Measurements from ENCODE around the gene FLCN.
"Not testable (repeated sequence)": the region's sequence is repeated elsewhere in the genome, so short reads cannot be mapped to it uniquely, and the experiment has no call there.

The FLCN gene

GRCh38 chr17:17237026-17237799 is at the start of gene FLCN:
FLCN (minus strand) TSS chr17:17237168; CDS start chr17:17228137, 9,031 bp downstream.
- DNase-seq (ENCODE audit: low read depth) = peak; percentile 54

DNA sequence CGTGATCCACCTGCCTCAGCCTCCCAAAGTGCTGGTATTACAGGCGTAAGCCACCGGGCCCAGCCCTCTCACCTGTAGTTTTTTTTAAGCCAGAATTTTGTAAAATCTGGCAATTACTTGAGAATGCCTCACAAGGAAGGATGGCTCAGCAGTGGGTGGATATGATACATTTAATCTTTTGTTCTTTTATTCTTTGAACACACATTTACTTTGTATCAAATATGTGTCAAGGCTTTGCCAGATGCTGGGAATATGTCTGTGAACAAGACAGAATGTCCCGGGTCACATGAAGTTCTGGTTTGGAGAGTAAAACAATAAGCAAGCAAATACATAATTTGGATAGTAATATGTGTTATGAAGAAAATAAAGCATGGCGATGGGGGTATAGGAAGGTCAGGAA is 49.0 kb upstream of the FLCN start:
- no peak for DNase-seq (ENCODE audit: low read depth)

GRCh38 chr17:17280613-17281549 is 43.9 kb upstream of the FLCN start, which contains the start of gene COPS3:
COPS3 (minus strand) TSS chr17:17281246; CDS start chr17:17281186, 60 bp downstream.
- peak; percentile 91 for DNase-seq (ENCODE audit: low read depth)

GRCh38 chr17:17279316-17279715 is 42.3 kb upstream of the FLCN start:
- DNase-seq (ENCODE audit: low read depth) = no peak

GRCh38 chr17:17277431-17277830 is 40.5 kb upstream of the FLCN start:
- DNase-seq (ENCODE audit: low read depth) = not testable (repeated sequence)

GRCh38 chr17:17275971-17276370 is 39.0 kb upstream of the FLCN start:
- DNase-seq (ENCODE audit: low read depth) = no peak

GRCh38 chr17:17269926-17270773 is 33.2 kb upstream of the FLCN start:
- DNase-seq (ENCODE audit: low read depth) = no peak

DNA sequence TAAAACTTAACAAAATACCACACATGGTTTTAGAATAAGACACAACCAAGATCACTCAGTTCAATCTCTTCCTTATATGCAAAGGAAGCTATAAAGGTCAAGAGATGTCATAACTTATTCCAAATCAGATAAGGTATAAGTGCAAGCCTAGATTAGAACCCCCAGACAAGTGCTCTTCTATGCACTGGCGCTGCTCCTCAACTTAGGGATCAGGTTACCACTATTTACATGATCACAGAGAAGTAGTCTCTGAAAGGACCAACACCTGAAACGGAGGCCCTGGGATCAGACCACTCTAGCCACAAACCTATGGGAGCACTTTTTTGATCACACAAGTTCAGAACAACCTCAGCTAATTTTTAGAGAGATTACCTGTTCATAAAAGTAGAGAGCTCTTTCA is 27.5 kb upstream of the FLCN start:
- DNase-seq (ENCODE audit: low read depth) = no peak

- DNase-seq (ENCODE audit: low read depth) = no peak
Measured at GRCh38 chr17:17258998-17259397, 22.0 kb upstream of the FLCN start.

- DNase-seq (ENCODE audit: low read depth) = no peak
Measured at GRCh38 chr17:17258011-17258410, 21.0 kb upstream of the FLCN start.

- no peak for DNase-seq (ENCODE audit: low read depth)
Measured at GRCh38 chr17:17256316-17256715, 19.3 kb upstream of the FLCN start.

- not testable (repeated sequence) for DNase-seq (ENCODE audit: low read depth)
Measured at GRCh38 chr17:17255689-17256088, 18.7 kb upstream of the FLCN start.

DNA sequence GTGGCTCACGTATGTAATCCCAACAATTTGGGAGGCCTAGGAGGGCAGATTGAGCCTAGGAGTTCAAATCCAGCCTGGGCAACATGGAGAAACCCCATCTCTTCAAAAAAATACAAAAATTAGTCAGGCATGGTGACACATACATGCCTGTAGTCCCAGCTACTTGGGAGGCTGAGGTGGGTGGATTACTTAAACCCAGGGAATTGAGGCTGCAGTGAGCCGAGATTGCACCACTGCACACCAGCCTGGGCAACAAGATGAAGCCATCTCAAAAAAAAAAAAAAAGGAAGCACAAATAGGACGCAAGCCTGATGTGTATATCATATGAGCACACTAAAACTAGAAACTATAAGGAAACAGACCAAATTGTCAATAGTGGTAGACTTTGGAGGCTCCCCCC is 17.1 kb upstream of the FLCN start:
- no peak for DNase-seq (ENCODE audit: low read depth)

- no peak for DNase-seq (ENCODE audit: low read depth)
Measured at GRCh38 chr17:17253406-17253805, 16.4 kb upstream of the FLCN start.

DNA sequence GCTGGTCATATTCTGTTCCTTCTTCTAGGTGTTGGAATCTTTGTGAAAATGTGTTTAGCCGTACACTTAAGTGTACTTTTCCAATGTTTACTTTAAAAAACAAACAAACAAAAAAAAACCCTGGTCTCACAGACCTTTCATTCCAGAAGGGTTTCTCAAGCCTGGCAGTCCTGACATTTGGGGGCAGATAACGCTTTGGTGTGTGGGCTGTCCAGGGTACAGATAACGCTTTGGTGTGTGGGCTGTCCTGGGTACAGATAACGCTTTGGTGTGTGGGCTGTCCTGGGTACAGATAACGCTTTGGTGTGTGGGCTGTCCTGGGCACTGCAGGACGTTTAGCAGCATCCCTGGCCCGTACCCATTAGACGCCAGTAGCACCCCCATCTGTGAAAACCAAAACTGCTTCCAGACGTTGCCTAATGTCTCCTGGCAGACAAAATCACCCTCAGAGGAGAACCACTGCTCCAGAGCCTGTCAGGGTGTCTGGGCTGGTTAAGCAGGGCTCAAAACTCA is 15.2 kb upstream of the FLCN start:
- DNase-seq (ENCODE audit: low read depth) = no peak

DNA sequence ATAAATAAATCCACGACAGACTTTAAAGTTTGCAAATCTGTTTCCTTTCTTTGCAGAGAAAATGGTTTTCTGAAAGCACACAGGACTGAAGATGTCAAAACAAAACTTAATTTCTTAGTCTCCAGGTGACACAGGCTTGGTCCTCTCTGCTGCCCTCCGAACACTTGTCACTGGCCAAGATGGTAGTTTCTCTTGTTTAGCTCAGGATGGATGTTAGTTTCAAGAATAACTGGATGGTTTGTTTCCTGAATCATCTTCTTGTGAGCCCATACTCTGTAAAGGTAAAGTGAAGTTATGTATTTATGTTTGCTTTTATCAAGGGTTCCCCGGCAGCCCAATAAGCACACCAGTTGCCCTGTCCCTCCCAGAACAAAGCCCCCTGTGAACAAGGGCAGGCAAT is 9.9 kb upstream of the FLCN start:
- DNase-seq (ENCODE audit: low read depth) = no peak

DNA sequence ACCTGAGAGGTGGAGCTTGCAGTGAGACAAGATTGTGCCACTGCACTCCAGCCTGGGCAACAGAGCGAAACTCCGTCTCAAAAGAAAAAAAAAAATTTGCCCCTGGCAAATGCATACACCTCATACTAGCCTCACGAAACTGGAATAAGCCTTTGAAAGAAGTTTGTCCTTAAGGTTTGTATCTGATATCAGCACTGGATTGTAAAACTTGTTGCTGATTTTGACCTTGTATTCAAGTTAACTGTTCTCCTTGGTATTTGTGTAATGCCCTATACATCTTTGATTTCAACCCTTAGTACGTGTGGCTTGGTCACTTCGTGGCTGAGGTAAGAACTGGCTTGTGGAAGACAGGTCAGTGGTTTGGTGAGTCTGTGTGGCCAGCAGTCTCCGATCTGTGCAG is 6.2 kb upstream of the FLCN start:
- no peak for DNase-seq (ENCODE audit: low read depth)

- DNase-seq (ENCODE audit: low read depth) = no peak
Measured at GRCh38 chr17:17242246-17242645, 5.3 kb upstream of the FLCN start.

GRCh38 chr17:17241656-17242055 is 4.7 kb upstream of the FLCN start:
- DNase-seq (ENCODE audit: low read depth) = no peak

GRCh38 chr17:17239832-17240231 is 2.9 kb upstream of the FLCN start:
- no peak for DNase-seq (ENCODE audit: low read depth)

- no peak for DNase-seq (ENCODE audit: low read depth)
Measured at GRCh38 chr17:17236295-17237025, 508 bp downstream of the FLCN start.
